H9 (cell line): ENCODE measurements around the gene BRS3. TPM values are rescaled to one million over a fixed set of nuclear protein-coding genes. Genes with fewer than 3 reads are reported as not detected.

Experiments used
- DNase-seq: peaks from one replicate; pipeline ENCODE4 v3.0.0-alpha.2; 2017
- H2AFZ ChIP-seq: one replicate; pipeline ENCODE4 v1.6.1; 2013; ENCODE audit warnings: mild to moderate bottlenecking, low read length, control low read depth, moderate library complexity
- H2AK5ac ChIP-seq: 2 replicates; pipeline ENCODE4 v1.6.1; 2013; ENCODE audit warnings: low read length, control low read depth, mixed read lengths; ENCODE audit not compliant: insufficient read length
- H2BK120ac ChIP-seq: one replicate; pipeline ENCODE4 v1.6.1; 2013; ENCODE audit warnings: low read depth, mild to moderate bottlenecking, low read length, control low read depth, inconsistent platforms; ENCODE audit not compliant: poor library complexity, severe bottlenecking
- H2BK12ac ChIP-seq: 2 replicates; pipeline ENCODE4 v1.6.1; 2013; ENCODE audit warnings: low read length, control low read depth, mixed read lengths, low read depth; ENCODE audit not compliant: insufficient read length
- H2BK15ac ChIP-seq: 2 replicates; pipeline ENCODE4 v1.6.1; 2013; ENCODE audit warnings: low read depth, low read length, control low read depth
- H2BK20ac ChIP-seq: one replicate; pipeline ENCODE4 v1.6.1; 2013; ENCODE audit warnings: low read depth, mild to moderate bottlenecking, low read length, control low read depth, inconsistent platforms; ENCODE audit not compliant: poor library complexity, severe bottlenecking
- H2BK5ac ChIP-seq: 2 replicates; pipeline ENCODE4 v1.6.1; 2013; ENCODE audit warnings: low read length, control low read depth, mixed read lengths; ENCODE audit not compliant: insufficient read length
- H3K14ac ChIP-seq: 2 replicates; pipeline ENCODE4 v1.6.1; 2013; ENCODE audit warnings: low read length, control low read depth; ENCODE audit not compliant: insufficient read depth
- H3K18ac ChIP-seq: 2 replicates; pipeline ENCODE4 v1.6.1; 2013; ENCODE audit warnings: low read depth, mild to moderate bottlenecking, mixed read lengths, low read length, control low read depth; ENCODE audit not compliant: insufficient read length
- H3K23ac ChIP-seq: 2 replicates; pipeline ENCODE4 v1.6.1; 2013; ENCODE audit warnings: low read length, control low read depth, mixed read lengths, low read depth; ENCODE audit not compliant: insufficient read length
- H3K23me2 ChIP-seq: 2 replicates; pipeline ENCODE4 v1.6.1; 2013; ENCODE audit warnings: low read depth, mild to moderate bottlenecking, mixed read lengths, low read length, control low read depth; ENCODE audit not compliant: insufficient read length, poor library complexity, severe bottlenecking
- H3K27ac ChIP-seq: 2 replicates; pipeline ENCODE4 v1.5.1; 2013; ENCODE audit warnings: low read length, control low read depth, mixed read lengths, low read depth; ENCODE audit not compliant: insufficient read length
- H3K27me3 ChIP-seq: 2 replicates; pipeline ENCODE4 v1.6.1; 2013; ENCODE audit warnings: low read length, control low read depth, inconsistent platforms; ENCODE audit not compliant: insufficient read depth
- H3K4ac ChIP-seq: 2 replicates; pipeline ENCODE4 v1.6.1; 2013; ENCODE audit warnings: low read depth, mild to moderate bottlenecking, control low read depth, inconsistent platforms, low read length, moderate library complexity
- H3K4me1 ChIP-seq: 2 replicates; pipeline ENCODE4 v1.6.1; 2013; ENCODE audit warnings: low read length, control low read depth, inconsistent platforms; ENCODE audit not compliant: insufficient read depth
- H3K4me2 ChIP-seq: 2 replicates; pipeline ENCODE4 v1.6.1; 2013; ENCODE audit warnings: low read length, control low read depth, mixed read lengths; ENCODE audit not compliant: insufficient read length, insufficient read depth
- H3K56ac ChIP-seq: 2 replicates; pipeline ENCODE4 v1.6.1; 2013; ENCODE audit warnings: low read depth, mild to moderate bottlenecking, mixed read lengths, low read length, control low read depth; ENCODE audit not compliant: insufficient read length
- H3K79me1 ChIP-seq: 2 replicates; pipeline ENCODE4 v1.6.1; 2013; ENCODE audit warnings: low read depth, mild to moderate bottlenecking, moderate library complexity, low read length, control low read depth, inconsistent platforms; ENCODE audit not compliant: insufficient read depth, poor library complexity, severe bottlenecking
- H3K79me2 ChIP-seq: 2 replicates; pipeline ENCODE4 v1.6.1; 2013; ENCODE audit warnings: low read length, control low read depth, inconsistent platforms; ENCODE audit not compliant: insufficient read depth
- H3K9ac ChIP-seq: 2 replicates; pipeline ENCODE4 v1.6.1; 2013; ENCODE audit warnings: low read length, control low read depth, mixed read lengths; ENCODE audit not compliant: insufficient read length; ENCODE audit errors: extremely low read depth
- H3K9me3 ChIP-seq: one replicate; pipeline ENCODE4 v1.6.1; 2013; ENCODE audit warnings: low read depth, low read length, inconsistent platforms; ENCODE audit not compliant: control insufficient read depth
- H3T11ph ChIP-seq: one replicate; pipeline ENCODE4 v1.6.1; 2013; ENCODE audit warnings: mild to moderate bottlenecking, low read length, control low read depth, inconsistent platforms
- H4K20me1 ChIP-seq: one replicate; pipeline ENCODE4 v1.6.1; 2013; ENCODE audit not compliant: control insufficient read depth, insufficient read length, insufficient read depth
- H4K5ac ChIP-seq: 2 replicates; pipeline ENCODE4 v1.6.1; 2013; ENCODE audit warnings: low read depth, mild to moderate bottlenecking, mixed read lengths, low read length, control low read depth; ENCODE audit not compliant: insufficient read length
- H4K8ac ChIP-seq: replicated peaks from 2 replicates; pipeline ENCODE4 v1.6.1; 2013; ENCODE audit warnings: low read length, control low read depth, mixed read lengths, low read depth; ENCODE audit not compliant: insufficient read length
- H4K91ac ChIP-seq: 2 replicates; pipeline ENCODE4 v1.6.1; 2013; ENCODE audit warnings: low read depth, mild to moderate bottlenecking, moderate library complexity, mixed read lengths, low read length, control low read depth; ENCODE audit not compliant: insufficient read length
- H3K27ac Mint-ChIP-seq, 3 experiments: 2 replicates in 2 of 3; 3 replicates in 1 of 3; pipeline ENCODE4 v1.8.0; 2020 to 2021; ENCODE audit warnings: mixed read lengths in 3 of 3, mild to moderate bottlenecking in 1 of 3, moderate library complexity in 1 of 3
- H3K27me3 Mint-ChIP-seq: 2 replicates; pipeline ENCODE4 v1.8.0; 2021; ENCODE audit warnings: low read depth, mild to moderate bottlenecking, moderate library complexity, mixed read lengths
- H3K36me3 Mint-ChIP-seq, 3 experiments: 2 replicates in 2 of 3; 3 replicates in 1 of 3; pipeline ENCODE4 v1.8.0; 2020 to 2021; ENCODE audit warnings: low read depth in 3 of 3, mixed read lengths in 3 of 3; ENCODE audit not compliant: insufficient read depth in 1 of 3
- H3K4me1 Mint-ChIP-seq, 2 experiments: 2 replicates each; pipeline ENCODE4 v1.8.0; 2020; ENCODE audit warnings: mixed read lengths in 2 of 2
- H3K4me3 Mint-ChIP-seq, 2 experiments: 2 replicates in 1 of 2; 3 replicates in 1 of 2; pipeline ENCODE4 v1.8.0; 2020 to 2021; ENCODE audit warnings: mild to moderate bottlenecking in 2 of 2, mixed read lengths in 2 of 2, moderate library complexity in 1 of 2
- H3K9me3 Mint-ChIP-seq, 2 experiments: 2 replicates in 1 of 2; 3 replicates in 1 of 2; pipeline ENCODE4 v1.8.0; 2020; ENCODE audit warnings: mild to moderate bottlenecking in 2 of 2, mixed read lengths in 2 of 2, moderate library complexity in 1 of 2
- WGBS: extraction: QIAGEN DNeasy Blood & Tissue Kit; methylation state at CpG from one replicate; pipeline ENCODE4 v1.1.7; 2013; ENCODE audit warnings: missing lambda C conversion rate, low lambda C conversion rate, mixed read lengths; ENCODE audit not compliant: insufficient read length; ENCODE audit errors: extremely low coverage; 5-methylcytosine and 5-hydroxymethylcytosine counted together
- total RNA-seq: library from RNA; stranded (reverse); gene quantifications from 2 replicates; pipeline ENCODE4 v1.2.1, GENCODE V29; 2021
- TF ChIP-seq, protein P1 (sequence below): fragments of 200-600 bp; sonication (generic); conservative IDR thresholded peaks from 3 replicates; pipeline ENCODE4 v1.8.0; 2021; ENCODE audit warnings: antibody characterized with exemption, mild to moderate bottlenecking

The BRS3 gene
- total RNA-seq, 1 experiment from 2014 or later = not detected

DNA sequence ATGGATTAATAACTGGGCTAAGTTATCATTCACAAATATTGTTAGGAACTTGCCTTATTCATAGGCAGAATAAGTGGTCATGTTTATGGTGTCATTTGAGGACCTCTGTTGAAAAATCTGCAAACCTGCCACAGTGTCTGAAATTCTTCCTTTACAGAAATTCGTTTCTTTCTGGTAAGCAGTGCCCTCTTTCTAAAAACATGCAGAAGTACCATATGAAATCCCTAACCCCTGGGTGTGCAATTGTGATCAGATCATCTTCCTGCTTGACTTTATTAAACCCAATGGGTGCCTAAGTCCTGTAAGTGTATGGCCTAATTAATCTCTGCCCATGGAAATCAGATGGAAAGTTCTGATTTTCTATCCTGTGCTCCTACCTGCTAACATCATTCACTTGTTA, 5.3 kb downstream of the BRS3 start:
- Histone ChIP-seq H4K20me1 (no peaks in the 10 kb centered on the region), H3K79me1 (no peaks in the 10 kb centered on the region), H3T11ph (no peak overlapping the region), H3K4me2 (no peak overlapping the region), H2BK15ac (no peak overlapping the region), H3K9me3 (peaks cover 42% of the 10 kb centered on the region), H3K56ac (no peak overlapping the region), H3K27me3 (no peaks in the 10 kb centered on the region), H2AFZ (no peak overlapping the region), H3K18ac (no peak overlapping the region), H2AK5ac (no peak overlapping the region), H4K5ac (no peak overlapping the region), H3K14ac (no peak overlapping the region), H2BK120ac (no peak overlapping the region), H3K4ac (no peak overlapping the region), H2BK20ac (no peak overlapping the region), H4K8ac (no peak overlapping the region), H3K23ac (no peak overlapping the region), H3K79me2 (no peaks in the 10 kb centered on the region), H3K9ac (no peak overlapping the region), H4K91ac (no peak overlapping the region), H3K27ac (no peak overlapping the region), H3K23me2 (peaks cover 6% of the 10 kb centered on the region), H2BK12ac (no peak overlapping the region), H3K4me1 (no peaks in the 10 kb centered on the region), H2BK5ac (no peak overlapping the region)
- TF ChIP-seq, protein P1, sequence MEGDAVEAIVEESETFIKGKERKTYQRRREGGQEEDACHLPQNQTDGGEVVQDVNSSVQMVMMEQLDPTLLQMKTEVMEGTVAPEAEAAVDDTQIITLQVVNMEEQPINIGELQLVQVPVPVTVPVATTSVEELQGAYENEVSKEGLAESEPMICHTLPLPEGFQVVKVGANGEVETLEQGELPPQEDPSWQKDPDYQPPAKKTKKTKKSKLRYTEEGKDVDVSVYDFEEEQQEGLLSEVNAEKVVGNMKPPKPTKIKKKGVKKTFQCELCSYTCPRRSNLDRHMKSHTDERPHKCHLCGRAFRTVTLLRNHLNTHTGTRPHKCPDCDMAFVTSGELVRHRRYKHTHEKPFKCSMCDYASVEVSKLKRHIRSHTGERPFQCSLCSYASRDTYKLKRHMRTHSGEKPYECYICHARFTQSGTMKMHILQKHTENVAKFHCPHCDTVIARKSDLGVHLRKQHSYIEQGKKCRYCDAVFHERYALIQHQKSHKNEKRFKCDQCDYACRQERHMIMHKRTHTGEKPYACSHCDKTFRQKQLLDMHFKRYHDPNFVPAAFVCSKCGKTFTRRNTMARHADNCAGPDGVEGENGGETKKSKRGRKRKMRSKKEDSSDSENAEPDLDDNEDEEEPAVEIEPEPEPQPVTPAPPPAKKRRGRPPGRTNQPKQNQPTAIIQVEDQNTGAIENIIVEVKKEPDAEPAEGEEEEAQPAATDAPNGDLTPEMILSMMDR = no peak
- Mint-ChIP-seq H3K27me3 (peaks cover 14% of the 10 kb centered on the region), H3K4me1 (no peaks in the 10 kb centered on the region), H3K27ac (no peak overlapping the region), H3K36me3 (peaks cover 0 to 3% (median 2%) of the 10 kb centered on the region in 3 experiments; a peak in 3 of 7 replicates), H3K9me3 (peaks cover 63 to 67% of the 10 kb centered on the region in 2 experiments), H3K4me3 (no peak overlapping the region)
- no CpG with 5 or more reads among the region's 1 CpG for WGBS
- DNase-seq = no peak
